ENCODE data around the gene PHRF1. TPM values are rescaled to one million over a fixed set of nuclear protein-coding genes. Genes with fewer than 3 reads are reported as not detected.

The PHRF1 gene
- total RNA-seq, 2 donors from 2014 or later: 17.3 to 21.5 TPM

DNA sequence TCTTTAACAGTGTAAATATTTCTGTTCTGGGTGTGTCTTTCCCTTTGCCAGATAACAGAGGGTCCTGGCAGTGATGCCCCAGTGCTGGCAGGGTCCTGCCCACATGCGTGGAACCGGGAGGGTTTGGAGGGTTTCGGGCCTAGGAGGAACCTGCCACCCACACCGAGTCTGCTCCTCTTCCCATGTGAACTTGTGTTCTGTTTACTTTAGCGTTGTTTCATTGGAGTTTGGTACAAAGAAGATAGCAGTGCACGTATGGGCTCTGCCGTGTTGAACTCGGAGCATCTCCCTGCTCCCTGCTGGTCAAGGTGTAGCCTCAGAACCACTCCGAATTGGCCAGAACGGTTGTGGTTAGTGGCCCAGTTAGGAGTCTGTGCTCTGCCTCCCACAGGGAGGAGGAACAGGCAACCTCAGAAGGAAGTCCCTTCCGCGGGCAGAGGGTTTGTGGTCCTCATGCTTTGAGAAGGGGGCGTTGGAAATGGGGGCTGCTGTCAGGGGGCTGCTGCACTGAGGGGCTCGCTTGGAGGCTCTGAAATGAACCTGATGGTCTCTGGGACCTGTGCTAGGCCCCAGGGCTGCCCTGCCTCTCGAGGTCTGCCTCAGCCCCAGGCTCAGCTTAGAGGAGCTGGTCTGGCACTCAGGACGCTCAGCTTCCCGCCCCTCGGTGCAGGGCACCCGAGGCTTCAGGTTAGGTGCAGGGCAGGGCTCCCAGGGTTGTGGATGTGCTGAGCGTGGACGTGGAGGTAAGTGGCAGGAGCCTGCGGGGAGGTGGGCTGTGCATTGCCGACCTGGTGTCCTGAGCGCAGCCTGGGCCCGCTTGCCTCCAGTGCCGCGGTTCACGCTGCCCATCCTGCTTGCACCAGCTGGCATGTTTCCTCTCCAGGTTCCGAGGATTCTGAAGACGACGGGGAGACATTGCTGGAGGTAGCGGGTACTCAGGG lies 10.4 kb downstream of the PHRF1 start:
- intact Hi-C loops (cut with DNase I): no loop called here
- ATAC-seq (no peak), DNase-seq (no peak)

DNA sequence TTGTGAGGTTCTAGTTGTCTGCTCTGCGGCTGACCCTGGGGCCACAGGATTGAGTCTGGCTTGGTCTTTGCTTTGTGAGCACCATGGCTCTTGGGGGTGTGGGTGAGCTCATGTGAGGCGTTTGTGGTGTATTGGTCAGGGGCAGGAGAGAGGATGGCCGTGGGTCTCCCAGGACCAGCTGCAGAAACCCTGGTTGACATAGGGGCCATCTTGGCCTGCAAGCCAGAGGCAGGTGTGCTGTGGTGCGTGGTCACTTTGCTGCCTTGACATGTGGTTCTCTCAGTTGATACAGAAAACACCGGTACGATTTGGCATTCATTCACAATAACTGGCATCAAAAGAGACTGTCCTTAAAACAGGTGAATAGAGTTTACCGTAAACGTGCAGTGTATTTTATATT lies 11.3 kb downstream of the PHRF1 start:
- no peak for ATAC-seq
- intact Hi-C loops (cut with DNase I): no loop called here
- no peak for DNase-seq

DNA sequence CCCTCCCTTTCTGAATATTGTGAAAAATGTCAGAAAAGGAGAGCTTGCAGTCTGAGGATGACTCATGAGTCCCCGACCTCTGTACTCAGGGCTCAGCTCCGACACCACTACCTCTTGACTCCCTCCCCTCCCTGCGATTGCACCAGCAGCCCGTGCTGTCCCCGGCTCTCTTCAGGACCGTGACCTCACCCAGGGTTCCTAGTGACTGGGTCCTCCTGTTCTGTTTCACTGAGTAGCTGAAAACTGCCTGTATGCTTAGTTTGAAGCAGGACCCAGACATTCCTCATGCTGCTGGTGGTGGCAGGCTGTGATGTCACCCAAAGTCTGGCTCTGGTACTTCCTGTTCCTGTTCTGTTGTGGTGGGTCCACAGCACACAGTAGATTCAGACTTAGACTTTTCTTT lies 11.7 kb downstream of the PHRF1 start:
- intact Hi-C loops (cut with DNase I): no loop called here
- DNase-seq (no peak), ATAC-seq (peak; percentile 30 to 72)

DNA sequence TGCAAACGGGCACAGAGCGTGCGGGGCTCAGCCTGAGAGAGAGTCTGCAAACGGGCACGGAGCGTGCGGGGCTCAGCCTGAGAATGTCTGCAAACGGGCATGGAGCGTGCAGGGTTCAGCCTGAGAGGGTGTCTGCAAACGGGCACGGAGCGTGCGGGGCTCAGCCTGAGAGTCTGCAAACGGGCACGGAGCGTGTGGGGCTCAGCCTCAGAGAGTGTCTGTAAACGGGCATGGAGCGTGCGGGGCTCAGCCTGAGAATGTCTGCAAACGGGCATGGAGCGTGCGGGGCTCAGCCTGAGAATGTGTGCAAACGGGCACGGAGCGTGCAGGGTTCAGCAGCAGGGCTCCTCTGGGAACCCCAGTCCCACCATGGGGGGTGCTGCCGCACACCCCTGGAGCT lies 13.5 kb downstream of the PHRF1 start:
- DNase-seq (no peak), ATAC-seq (no peak)
- intact Hi-C loops (cut with DNase I): no loop called here

DNA sequence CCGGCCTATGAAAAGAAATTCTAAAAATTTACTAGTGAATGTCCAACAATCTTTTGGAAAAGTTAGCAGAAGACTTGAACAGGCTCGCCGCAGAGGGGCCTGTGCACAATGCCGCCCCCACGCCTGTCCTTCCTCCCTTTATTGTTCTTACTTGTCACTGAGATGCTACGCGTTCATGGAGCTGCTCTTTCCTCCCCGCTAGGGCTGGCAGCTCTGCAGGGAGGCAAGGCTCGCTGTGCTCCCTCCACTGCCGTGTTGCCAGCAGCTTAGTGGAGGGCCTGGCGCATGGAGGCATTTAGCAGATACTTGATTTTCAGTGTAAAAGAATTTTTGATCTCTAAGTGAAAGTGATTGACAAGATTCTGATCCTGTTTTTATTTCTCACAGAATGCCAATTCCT lies 14.7 kb downstream of the PHRF1 start:
- intact Hi-C loops (cut with DNase I): no loop called here
- ATAC-seq (no peak), DNase-seq (no peak)

DNA sequence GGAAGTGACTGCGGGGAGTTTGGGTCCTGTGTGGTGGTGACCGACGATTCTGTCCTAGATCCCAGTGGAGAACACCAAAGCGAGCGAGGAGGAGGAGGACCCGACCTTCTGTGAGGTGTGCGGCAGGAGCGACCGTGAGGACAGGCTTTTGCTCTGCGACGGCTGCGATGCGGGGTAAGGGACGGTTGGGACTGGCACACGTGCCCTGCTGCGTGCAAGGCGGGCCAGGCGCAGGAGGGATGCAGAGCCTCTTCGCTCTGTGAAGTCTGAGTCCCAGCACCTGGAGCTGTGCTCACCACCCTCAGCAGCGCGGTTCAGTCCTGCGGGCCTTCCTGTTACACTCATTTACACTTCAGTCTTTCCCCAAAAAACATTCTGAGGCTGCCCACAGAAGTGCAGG lies 16.2 kb downstream of the PHRF1 start:
- ATAC-seq: no peak
- DNase-seq: no peak
- intact Hi-C loops (cut with DNase I): no loop called here

DNA sequence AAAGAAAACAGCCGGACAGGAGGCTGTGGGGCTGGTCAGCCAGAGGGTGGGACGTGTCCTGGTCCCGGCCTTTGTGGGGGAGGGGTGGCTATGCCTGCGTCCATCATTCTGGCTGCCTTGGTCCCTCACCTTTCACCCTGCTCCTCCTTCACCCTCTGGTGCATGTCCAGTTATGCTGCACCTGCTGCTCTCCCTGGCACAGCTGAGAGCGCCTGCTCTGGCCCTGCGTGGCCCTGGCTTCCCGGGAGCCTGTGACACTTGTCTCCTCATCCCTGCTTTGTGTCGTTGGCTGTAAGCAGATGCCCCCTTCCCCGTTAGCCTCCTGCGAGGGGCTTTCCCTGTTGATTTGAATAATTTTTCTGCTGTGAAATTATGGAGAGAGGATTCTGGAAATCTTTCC lies 16.6 kb downstream of the PHRF1 start:
- DNase-seq: no peak
- intact Hi-C loops (cut with DNase I): no loop called here
- no peak for ATAC-seq

DNA sequence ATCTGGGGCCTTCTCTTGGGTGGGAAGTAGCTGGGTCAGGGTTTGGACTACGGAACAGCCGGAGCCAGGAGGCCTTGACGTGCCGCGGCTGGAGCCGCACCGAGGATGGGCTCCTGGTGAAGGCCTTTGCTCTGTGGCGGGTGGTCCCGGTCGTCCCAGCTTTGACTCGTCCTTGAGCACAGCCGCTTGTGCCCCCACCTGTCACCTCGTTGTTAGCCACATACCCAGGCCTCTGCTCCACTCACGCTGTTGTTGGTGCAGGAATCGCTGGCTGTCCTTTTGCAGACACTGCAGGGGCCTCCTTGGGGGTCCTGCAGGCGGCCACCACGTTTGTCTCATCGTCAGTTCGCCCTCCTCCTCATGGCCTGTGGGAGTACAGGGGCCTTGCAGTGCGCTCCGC lies 17.1 kb downstream of the PHRF1 start:
- intact Hi-C loops (cut with DNase I): no loop called here
- ATAC-seq (no peak), DNase-seq (no peak)

DNA sequence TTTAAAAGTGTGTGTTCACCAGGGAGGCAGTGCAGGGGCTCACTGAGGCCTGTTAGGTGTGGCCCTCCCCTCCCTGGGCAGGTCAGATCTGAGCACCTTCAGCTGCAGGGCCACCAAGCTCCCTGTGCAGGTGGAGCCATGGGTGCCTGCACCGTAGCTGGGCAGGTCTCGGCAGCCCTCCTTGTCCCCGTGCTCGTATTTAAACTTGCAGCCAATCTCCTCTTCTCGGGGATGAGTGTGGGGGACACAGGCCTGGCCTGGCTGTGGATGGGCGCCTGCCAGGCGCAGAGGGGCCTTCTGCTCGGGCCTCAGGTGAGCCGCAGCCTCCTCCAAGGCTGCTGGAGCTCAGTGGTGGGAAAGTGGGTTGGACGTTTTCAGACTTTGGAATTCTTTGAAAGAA lies 19.1 kb downstream of the PHRF1 start:
- intact Hi-C loops (cut with DNase I): no loop called here
- ATAC-seq: no peak
- no peak for DNase-seq

DNA sequence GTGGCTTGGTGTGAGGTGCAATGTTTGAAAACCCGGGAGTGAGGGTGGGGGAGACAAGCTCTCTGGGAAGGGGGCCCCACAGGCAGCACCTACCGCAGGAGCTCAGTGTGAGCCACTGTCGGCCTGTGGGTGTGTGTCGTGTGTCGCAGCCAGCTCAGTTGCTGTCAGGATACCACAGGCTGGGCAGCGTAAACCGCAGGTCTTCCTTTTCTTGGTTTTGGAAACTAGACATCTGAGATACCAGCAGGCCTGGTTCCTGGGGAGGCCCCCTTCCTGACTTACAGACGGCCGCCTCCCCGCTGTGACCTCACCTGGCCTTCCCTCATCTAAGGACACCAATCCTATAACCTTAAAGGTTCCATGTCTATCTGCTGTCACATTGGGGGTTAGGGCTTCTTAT lies 20.1 kb downstream of the PHRF1 start:
- DNase-seq: no peak
- intact Hi-C loops (cut with DNase I): no loop called here
- no peak for ATAC-seq

DNA sequence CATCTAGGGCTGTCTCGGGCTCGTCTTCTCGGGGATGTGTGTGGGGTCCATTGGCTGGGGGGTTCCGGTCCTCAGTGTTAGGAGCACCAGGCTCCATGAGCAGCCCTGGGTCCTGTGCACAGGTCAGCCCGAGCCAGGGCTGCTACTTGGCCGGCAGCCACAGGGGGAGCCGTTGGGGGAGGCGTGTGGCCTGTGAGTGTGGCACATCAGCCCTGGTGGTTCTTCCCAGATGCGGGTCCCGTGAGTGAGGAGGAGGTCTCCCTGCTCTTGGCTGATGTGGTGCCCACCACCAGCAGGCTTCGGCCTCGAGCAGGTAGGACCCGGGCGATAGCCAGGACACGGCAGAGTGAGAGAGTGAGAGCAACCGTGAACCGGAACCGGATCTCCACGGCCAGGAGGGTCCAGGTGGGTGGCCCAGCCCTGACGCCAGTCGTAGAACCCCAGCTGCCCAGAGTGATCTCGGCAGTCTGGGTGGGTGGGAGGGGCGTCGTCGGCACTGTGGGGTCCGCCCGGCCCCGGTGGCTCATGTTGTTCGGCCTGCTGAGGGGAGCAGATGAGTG lies 21.0 kb downstream of the PHRF1 start:
- ATAC-seq (no peak), DNase-seq (no peak)
- intact Hi-C loops (cut with DNase I): no loop called here

DNA sequence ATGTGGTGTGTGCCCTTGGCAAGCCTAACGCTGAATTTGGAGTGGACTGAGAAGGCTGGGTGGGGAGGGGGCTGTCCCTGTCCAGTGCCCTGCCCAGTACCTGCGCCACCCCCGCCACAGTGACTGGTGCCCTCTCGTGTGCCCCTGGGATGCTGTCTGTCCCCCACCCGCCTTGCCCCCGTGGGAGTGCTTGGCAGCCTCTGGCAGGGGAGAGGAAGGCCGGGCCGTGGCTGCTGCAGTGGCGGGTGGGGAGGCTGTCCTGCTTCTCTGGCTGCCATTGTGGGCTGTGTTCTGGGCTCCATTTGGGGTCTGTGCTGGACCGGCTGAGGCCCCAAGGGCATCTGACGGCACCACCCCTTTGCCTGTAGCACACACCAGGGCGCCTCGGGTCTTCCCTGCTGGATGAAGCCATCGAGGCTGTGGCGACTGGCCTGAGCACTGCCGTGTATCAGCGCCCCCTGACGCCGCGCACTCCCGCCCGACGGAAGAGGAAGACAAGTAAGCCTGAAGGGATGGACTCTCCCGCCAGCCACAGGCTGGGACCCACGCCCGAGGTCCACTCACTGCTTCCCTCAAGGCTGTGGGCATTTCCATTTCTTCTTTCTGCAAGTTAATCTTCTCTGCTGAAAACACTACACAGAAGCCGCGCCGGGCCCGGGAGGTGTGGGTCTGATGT lies 21.9 kb downstream of the PHRF1 start:
- DNase-seq (no peak), ATAC-seq (peak in 1 of 2 donors; percentile 15)
- intact Hi-C loops (cut with DNase I): no loop called here

DNA sequence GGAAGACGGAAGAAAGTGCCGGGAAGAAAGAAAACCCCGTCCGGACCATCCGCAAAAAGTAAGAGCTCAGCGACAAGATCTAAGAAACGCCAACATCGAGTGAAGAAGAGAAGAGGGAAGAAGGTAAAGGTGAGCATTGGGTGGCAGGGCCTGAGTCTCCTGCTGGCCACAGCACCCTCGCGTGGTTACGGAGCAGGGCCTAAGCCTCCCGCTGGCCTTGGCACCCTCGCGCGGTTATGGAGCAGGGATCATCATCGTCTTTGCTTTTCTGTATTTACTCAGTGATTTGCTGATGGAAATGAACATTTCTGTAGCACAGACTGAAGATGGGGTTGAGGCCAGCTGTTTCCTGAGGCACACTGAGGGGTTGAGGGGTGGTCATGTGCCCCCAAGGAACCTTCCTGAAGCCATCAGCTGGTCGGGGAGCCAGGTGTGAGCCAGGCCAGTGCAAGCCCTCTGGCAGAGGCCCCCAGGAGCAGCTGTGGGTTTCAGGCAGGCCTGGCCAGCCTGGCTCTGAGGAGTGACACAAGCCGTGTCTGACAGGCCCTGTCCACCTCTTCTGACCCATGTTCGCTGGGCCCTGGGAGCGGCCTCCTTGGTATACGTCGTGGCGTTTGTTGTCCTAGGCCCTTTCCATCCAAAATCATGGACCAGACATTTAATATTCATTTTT lies 25.4 kb downstream of the PHRF1 start:
- DNase-seq: no peak
- intact Hi-C loops (cut with DNase I): no loop called here
- no peak for ATAC-seq

DNA sequence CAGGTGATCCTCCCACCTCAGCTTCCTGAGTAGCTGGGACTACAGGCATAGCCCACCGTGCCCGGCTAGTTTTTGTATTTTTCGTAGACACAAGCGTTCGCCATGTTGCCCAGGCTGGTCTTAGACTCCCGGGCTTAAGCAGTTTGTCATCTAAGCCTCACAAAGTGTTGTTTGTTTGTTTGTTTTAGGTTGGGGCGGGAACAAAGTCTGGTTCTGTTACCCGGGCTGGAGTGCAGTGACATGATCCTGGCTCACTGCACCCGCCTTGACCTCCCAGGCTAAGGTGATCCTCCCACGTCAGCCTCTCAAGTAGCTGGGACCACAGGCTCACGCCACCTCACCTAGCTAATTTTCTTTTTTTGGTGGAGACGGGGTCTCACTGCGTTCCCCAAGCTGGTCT lies 26.9 kb downstream of the PHRF1 start:
- ATAC-seq (no peak), DNase-seq (no peak)
- intact Hi-C loops (cut with DNase I): no loop called here

DNA sequence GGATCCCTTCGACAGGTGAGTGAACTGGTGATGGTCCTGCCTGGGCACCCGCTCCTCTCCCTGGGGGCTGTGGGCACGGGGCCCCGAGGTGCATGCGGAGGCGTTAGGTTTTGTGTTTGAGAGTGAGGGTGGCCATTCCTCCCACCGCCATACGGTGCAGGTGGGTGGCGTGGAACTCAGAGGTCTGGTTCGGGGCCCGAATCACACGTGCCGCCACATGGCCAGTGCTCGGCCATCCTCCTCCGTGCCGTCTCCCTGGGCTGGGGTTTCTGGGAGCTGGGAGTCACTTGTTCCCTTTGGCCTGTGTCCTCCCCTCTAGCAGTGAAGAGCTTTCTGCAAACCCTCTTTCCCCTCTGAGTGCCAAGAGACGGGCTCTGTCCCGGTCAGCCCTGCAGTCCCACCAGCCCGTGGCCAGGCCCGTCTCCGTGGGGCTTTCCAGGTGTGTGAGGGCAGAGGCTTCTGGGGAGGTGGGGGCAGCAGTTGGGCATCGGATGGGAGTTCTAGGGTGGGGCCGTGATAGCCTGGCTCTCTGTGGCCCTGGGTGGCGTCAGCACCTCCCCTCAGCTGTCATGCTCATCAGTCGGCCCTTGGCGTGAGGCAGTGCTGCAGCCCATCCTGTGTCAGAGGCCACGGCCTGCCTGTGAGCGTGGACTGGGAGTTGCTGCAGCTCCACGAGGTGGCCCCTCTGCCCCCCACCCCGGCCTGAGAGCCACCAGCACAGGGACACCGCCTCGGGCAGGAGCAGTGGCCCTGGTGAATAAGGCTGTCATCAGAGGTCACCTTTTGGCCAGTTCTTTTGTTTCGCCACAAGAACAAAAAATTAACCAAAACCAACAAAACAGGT lies 29.2 kb downstream of the PHRF1 start:
- intact Hi-C loops (cut with DNase I): no loop called here
- DNase-seq (no peak), ATAC-seq (peak in 1 of 2 donors; percentile 4)

DNA sequence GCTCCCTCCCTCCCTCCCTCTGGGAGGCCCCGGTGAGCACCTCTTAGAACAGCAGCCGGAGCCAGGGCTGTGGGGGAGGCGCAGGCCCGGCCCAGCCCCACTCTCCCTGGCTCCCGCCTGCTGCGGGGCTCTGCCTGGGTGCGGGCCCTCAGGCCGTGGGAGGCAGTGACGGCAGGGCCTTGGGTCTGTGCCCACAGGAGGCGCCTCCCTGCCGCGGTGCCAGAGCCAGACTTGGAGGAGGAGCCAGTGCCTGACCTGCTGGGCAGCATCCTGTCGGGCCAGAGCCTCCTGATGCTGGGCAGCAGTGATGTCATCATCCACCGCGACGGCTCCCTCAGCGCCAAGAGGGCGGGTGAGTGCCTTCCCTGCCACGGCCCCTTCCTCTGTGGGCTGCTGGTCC lies 30.0 kb downstream of the PHRF1 start:
- DNase-seq: peak; percentile 82
- ATAC-seq: peak; percentile 88 to 92

DNA sequence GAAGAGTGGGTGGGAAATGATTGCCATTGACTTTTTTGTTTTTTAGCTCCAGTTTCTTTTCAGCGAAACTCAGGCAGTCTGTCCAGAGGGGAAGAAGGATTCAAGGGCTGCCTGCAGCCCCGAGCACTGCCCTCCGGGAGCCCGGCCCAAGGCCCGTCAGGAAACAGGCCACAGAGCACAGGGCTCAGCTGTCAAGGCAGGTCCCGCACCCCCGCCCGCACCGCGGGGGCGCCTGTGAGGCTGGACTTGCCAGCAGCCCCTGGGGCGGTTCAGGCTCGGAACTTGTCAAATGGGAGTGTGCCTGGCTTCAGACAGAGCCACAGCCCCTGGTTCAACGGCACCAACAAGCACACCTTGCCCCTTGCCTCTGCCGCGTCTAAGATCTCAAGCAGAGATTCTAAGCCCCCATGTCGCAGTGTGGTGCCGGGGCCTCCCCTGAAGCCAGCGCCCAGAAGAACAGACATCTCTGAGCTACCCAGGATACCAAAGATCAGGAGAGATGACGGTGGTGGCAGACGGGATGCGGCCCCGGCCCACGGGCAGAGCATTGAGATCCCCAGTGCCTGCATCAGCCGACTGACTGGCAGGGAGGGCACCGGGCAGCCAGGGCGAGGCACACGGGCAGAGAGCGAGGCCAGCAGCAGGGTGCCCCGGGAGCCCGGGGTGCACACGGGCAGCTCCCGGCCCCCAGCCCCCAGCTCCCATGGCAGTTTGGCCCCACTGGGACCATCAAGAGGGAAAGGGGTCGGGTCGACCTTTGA lies 30.9 kb downstream of the PHRF1 start:
- DNase-seq: no peak
- no peak for ATAC-seq
- intact Hi-C loops (cut with DNase I): no loop called here

More for the DNA sequence above, 30.0 kb downstream of the PHRF1 start:
- intact Hi-C loops (cut with DNase I): no loop called here

DNA sequence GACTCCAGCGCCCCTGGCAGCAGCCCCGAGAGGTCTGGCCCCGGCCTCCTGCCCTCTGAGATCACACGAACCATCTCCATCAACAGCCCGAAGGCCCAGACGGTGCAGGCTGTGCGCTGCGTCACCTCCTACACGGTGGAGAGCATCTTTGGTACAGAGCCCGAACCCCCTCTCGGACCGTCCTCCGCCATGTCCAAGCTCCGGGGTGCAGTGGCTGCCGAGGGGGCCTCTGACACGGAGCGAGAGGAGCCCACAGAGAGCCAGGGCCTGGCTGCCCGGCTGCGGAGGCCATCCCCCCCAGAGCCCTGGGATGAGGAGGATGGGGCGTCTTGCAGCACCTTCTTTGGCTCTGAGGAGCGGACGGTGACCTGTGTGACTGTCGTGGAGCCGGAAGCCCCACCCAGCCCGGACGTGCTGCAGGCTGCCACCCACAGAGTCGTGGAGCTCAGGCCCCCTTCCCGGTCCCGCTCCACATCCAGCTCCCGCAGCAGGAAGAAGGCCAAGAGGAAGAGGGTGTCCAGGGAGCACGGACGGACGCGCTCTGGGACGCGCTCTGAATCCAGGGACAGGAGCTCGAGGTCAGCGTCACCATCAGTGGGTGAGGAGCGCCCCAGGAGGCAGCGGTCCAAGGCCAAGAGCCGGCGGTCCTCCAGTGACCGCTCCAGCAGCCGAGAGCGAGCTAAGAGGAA lies 31.8 kb downstream of the PHRF1 start:
- DNase-seq: no peak

More for the DNA sequence above, 31.8 kb downstream of the PHRF1 start:
- intact Hi-C loops (cut with DNase I): no loop called here
- no peak for ATAC-seq
